ENCODE measurements around the gene KIF26A.

Gene KIF26A

DNA sequence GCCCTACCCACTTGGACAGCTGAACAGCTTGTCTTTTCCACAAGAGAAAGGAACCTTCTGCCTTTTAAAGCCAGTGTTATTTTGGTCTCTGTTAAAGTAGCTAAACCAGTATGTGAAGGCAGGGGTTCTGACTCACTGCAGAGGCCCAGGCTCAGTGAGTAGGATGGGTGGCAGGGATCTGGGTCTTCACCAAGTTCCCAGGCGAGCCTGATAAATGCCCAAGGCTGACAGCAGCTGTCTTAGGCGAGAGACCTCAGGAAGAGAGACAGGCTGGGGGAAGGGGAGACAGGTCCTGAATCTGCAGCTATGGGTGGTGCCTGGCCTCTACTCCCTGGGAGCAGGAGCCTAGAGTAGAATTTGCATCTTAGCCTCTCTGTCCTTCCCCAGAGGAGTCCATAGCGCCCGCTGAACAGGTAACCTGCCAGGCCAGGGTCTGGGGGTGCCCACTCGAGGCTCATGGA lies 18.1 kb upstream of the KIF26A start:
- TF ChIP-seq GATA2 (IDR thresholded peaks at IDR 0.05; ENCODE audit: low read depth, low read length) (no peak), GATA3 (IDR thresholded peaks at IDR 0.05; ENCODE audit: low read depth, low read length) (no peak)

DNA sequence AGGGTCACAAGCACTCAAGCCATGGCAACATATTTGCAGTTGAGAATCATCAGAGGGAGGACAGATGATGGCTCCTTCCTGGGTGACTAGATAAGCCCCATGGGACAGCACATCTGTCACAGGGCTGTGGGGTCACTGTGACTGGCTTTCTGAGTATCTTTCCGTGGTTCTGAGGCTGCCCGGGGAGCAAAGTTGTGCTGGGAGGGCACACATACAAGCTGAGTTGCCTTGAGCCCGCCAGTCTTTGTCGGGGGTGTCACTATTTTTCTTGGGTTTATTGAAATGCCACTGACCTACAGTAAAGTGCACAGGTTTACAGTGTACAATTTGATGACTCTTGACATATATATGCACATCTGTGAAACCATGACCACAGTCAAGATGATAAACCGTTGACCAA lies 17.2 kb upstream of the KIF26A start:
- TF ChIP-seq GATA3 (IDR thresholded peaks at IDR 0.05; ENCODE audit: low read depth, low read length) (no peak), GATA2 (IDR thresholded peaks at IDR 0.05; ENCODE audit: low read depth, low read length) (no peak)

GRCh38 chr14:104123879-104124278 lies 14.5 kb upstream of the KIF26A start:
- no peak for TF ChIP-seq GATA2 (IDR thresholded peaks at IDR 0.05; ENCODE audit: low read depth, low read length)
- TF ChIP-seq GATA3 (IDR thresholded peaks at IDR 0.05; ENCODE audit: low read depth, low read length), result no peak

DNA sequence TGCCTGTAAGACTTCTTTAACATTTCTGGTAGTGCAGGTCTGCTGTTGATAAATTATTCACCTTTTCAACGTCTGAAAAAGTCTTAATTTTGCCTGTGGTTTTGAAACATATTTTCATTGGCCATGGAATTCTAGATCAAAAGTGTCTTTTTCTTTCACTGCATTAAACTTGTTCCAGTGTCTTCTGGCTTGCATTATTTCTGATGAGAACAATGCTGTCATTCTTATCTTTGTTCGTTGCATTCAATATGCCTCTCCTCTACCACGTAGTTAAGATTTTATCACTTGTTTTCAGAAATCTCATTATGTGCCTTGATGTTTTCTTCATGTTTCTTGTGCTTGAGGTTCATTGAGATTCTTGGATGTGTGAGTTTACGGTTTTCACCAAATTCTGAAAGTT lies 13.4 kb upstream of the KIF26A start:
- TF ChIP-seq GATA3 (IDR thresholded peaks at IDR 0.05; ENCODE audit: low read depth, low read length) (no peak), GATA2 (IDR thresholded peaks at IDR 0.05; ENCODE audit: low read depth, low read length) (no peak)

DNA sequence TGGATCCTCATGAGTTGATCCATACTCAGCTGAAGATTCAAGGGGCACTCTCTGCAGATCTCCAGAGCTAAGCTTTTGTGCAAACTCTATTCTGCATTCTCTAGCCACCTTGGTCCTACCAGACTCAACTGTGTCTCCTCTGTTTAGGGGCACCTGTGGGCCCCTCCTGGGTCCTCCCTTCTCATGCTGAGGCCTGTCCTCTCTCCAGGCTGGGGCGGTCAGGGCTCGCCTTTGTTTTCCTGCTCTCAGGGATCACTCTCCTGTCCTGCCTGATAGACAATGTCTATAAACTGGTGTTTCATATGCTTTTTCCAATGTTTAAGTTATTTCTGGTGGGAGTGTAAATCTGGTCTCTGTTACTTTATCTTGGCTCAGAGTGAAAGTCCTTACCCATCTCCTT lies 11.6 kb upstream of the KIF26A start:
- TF ChIP-seq GATA2 (IDR thresholded peaks at IDR 0.05; ENCODE audit: low read depth, low read length) (no peak), GATA3 (IDR thresholded peaks at IDR 0.05; ENCODE audit: low read depth, low read length) (no peak)

DNA sequence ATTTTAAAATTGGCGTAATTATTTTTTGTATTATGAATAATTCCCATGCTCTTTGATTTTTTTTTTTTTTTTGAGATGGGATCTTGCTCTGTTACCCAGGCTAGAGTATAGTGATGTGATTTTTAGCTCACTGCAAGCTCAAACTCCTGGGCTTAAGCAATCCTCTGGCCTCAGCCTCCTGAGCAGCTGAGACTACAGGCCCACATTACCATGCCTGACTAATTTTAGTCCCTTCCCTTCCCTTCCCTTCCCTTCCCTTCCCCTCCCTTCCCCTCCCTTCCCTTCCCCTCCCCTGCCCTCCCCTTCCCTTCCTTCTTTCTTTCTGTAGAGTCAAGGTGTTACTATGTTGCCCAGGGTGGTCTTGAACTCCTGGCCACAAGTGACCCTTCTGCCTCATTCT lies 9.4 kb upstream of the KIF26A start:
- no peak for TF ChIP-seq GATA3 (IDR thresholded peaks at IDR 0.05; ENCODE audit: low read depth, low read length)

DNA sequence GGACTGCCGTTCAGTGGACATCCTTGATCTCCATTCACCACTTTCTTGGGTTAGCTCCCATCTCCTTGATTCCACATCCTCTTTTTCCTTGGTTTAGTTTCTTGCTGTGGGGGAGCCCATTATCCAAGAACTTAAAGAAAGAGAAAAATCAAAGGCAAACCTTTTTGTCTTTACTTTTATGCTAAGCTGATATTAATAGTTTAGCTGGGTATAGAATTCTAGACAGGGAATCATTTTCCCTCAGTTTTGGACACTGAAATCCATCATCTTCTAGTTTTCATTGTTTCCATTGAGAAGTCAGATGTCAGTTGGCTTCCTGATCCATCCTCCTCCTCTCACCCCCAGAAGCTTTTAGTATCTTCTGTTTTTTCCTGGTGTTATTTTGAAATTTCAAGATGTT lies 8.8 kb upstream of the KIF26A start:
- TF ChIP-seq GATA3 (IDR thresholded peaks at IDR 0.05; ENCODE audit: low read depth, low read length) (no peak), GATA2 (IDR thresholded peaks at IDR 0.05; ENCODE audit: low read depth, low read length) (no peak)

GRCh38 chr14:104130974-104131651 lies 7.3 kb upstream of the KIF26A start:
- no peak for TF ChIP-seq GATA3 (IDR thresholded peaks at IDR 0.05; ENCODE audit: low read depth, low read length)
- no peak for TF ChIP-seq GATA2 (IDR thresholded peaks at IDR 0.05; ENCODE audit: low read depth, low read length)

- TF ChIP-seq GATA2 (IDR thresholded peaks at IDR 0.05; ENCODE audit: low read depth, low read length) (no peak), GATA3 (IDR thresholded peaks at IDR 0.05; ENCODE audit: low read depth, low read length) (no peak)
These were observed 6.2 kb upstream of the KIF26A start for GRCh38 chr14:104131968-104132732.

DNA sequence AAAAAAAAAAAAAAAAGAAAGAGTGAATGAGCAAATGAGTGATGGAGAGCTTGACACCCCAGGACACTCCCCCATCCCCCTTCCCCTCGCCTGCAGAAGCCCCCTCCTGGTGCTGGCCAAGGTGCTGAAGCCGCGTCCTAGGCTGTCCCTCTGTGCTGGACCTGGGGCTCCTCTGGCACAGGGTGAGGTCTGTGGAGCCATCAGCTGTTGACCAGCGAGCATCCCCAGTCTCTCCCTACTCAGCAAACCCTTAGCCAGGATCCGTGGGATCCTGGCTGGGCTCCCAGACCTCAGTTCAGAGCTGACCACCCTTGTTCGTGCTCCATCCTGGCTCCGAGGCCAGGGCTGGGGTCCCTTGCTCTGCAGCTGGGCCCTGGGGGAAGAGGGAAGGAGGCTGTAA lies 5.4 kb upstream of the KIF26A start:
- TF ChIP-seq GATA2 (IDR thresholded peaks at IDR 0.05; ENCODE audit: low read depth, low read length) (no peak), GATA3 (IDR thresholded peaks at IDR 0.05; ENCODE audit: low read depth, low read length) (no peak)

- TF ChIP-seq GATA3 (IDR thresholded peaks at IDR 0.05; ENCODE audit: low read depth, low read length) (no peak), GATA2 (IDR thresholded peaks at IDR 0.05; ENCODE audit: low read depth, low read length) (no peak)
These were observed 4.9 kb upstream of the KIF26A start for GRCh38 chr14:104133496-104133895.

DNA sequence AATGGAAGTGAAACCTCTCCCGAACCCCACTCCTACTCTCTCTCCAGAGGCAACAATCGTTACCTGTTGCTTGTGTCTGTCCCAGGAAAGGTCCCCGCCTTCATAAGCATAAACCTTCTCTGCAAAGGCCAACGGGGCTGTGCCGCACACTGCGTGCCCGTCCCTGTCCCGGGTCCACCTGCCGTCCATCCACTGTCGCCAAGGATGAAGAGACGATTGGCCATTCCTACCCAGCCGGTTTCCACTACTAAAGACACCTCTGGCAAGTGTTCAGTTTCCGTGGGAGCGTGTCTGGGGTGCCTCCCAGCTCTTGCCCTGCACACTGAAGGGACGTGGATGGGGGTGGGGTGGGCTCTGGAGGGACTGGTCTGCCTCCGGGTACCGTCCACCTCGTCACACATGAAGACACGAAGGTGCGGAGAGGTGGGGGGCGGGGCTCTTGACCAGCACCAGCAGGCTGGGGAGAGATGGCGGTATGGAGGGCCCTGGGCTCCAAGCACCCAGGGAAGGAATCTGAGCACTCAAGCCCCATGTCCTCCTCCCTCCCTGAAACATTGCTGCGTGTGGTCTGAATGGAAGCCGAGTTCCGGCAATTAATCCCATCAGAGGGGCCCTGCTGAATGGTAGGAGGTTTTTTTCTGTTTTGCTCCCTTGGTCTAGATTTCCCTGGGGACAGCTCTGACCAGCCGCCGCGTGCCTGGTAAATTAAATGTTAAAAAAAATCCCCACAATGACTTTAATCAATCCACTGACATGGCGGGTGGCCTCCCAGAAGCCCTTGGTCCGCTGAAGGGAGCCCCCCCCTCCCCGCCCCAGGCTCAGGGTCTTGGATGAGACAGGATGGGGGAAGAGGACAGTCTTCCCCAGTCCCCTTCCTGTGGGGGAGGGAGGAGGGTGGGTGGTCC lies 4.1 kb upstream of the KIF26A start:
- TF ChIP-seq GATA2 (IDR thresholded peaks at IDR 0.05; ENCODE audit: low read depth, low read length) (no peak), GATA3 (IDR thresholded peaks at IDR 0.05; ENCODE audit: low read depth, low read length) (no peak)

GRCh38 chr14:104135121-104135903 lies 3.1 kb upstream of the KIF26A start:
- no peak for TF ChIP-seq GATA2 (IDR thresholded peaks at IDR 0.05; ENCODE audit: low read depth, low read length)
- no peak for TF ChIP-seq GATA3 (IDR thresholded peaks at IDR 0.05; ENCODE audit: low read depth, low read length)

All from SH-SY5Y (cell line).